ELF-1 (cell line): ENCODE results near the gene COQ9.

Experiments
- DNase-seq: peaks from one replicate; pipeline ENCODE4 v3.0.0-alpha.2; 2016; ENCODE audit warnings: low read depth, low spot score

The COQ9 gene

GRCh38 chr16:57471852-57472664 lies 24.8 kb downstream of the COQ9 start:
- DNase-seq = peak; percentile 35

- DNase-seq = peak; percentile 81
These were observed 25.4 kb downstream of the COQ9 start for GRCh38 chr16:57472665-57473060.

GRCh38 chr16:57473176-57473840 lies 26.0 kb downstream of the COQ9 start:
- no peak for DNase-seq

- no peak for DNase-seq
These were observed 26.6 kb downstream of the COQ9 start for GRCh38 chr16:57473906-57474305.

GRCh38 chr16:57474671-57475661 lies 27.7 kb downstream of the COQ9 start:
- no peak for DNase-seq

- DNase-seq = peak; percentile 91
These were observed 28.5 kb downstream of the COQ9 start for GRCh38 chr16:57475711-57476339.

- peak; percentile 24 for DNase-seq
These were observed 29.5 kb downstream of the COQ9 start for GRCh38 chr16:57476546-57477410.

GRCh38 chr16:57477531-57478202 lies 30.4 kb downstream of the COQ9 start:
- peak; percentile 31 for DNase-seq

- DNase-seq = no peak
These were observed 31.3 kb downstream of the COQ9 start for GRCh38 chr16:57478396-57479204.

- DNase-seq = peak; percentile 81
These were observed 32.1 kb downstream of the COQ9 start for GRCh38 chr16:57479205-57479975.

GRCh38 chr16:57479976-57480753 lies 32.9 kb downstream of the COQ9 start:
- DNase-seq = peak; percentile 74

GRCh38 chr16:57480754-57481230 lies 33.5 kb downstream of the COQ9 start:
- no peak for DNase-seq

GRCh38 chr16:57481421-57481820 lies 34.1 kb downstream of the COQ9 start:
- DNase-seq = no peak

GRCh38 chr16:57482845-57483545 lies 35.7 kb downstream of the COQ9 start:
- DNase-seq = no peak

- DNase-seq = peak; percentile 83
These were observed 36.6 kb downstream of the COQ9 start for GRCh38 chr16:57483725-57484514.

GRCh38 chr16:57484515-57485005 lies 37.3 kb downstream of the COQ9 start:
- no peak for DNase-seq
